HL-60 (cell line): ENCODE measurements around the gene HOXA7.

Experiments used
- CTCF ChIP-seq: IDR thresholded peaks from one replicate; pipeline ENCODE4 v1.5.1; 2011; ENCODE audit warnings: low read length, control low read depth, inconsistent platforms; ENCODE audit not compliant: insufficient read depth
- POLR2AphosphoS5 ChIP-seq: IDR thresholded peaks from 2 replicates; pipeline ENCODE4 v1.6.1; 2012; ENCODE audit warnings: low read depth
- REST ChIP-seq: IDR thresholded peaks from 2 replicates; pipeline ENCODE4 v1.6.1; 2012; ENCODE audit warnings: low read depth; ENCODE audit not compliant: insufficient replicate concordance
- SPI1 ChIP-seq: IDR thresholded peaks from 2 replicates; pipeline ENCODE4 v1.6.1; 2012; ENCODE audit warnings: low read depth, mild to moderate bottlenecking, borderline replicate concordance

GRCh38 chr7:27144781-27145164 lies 11.7 kb downstream of the HOXA7 start:
- TF ChIP-seq CTCF: no peak
- TF ChIP-seq REST: no peak
- TF ChIP-seq POLR2AphosphoS5: no peak
- TF ChIP-seq SPI1: no peak
